NCI-H748 treated with DMSO at 0.1 percent for 48 hours (cell line): ENCODE results near the gene TSHZ1.

Source experiments
- DNase-seq: peaks from one replicate; lab custom pipeline; 2025; lab: John Stamatoyannopoulos, UW

TSHZ1 gene

DNA sequence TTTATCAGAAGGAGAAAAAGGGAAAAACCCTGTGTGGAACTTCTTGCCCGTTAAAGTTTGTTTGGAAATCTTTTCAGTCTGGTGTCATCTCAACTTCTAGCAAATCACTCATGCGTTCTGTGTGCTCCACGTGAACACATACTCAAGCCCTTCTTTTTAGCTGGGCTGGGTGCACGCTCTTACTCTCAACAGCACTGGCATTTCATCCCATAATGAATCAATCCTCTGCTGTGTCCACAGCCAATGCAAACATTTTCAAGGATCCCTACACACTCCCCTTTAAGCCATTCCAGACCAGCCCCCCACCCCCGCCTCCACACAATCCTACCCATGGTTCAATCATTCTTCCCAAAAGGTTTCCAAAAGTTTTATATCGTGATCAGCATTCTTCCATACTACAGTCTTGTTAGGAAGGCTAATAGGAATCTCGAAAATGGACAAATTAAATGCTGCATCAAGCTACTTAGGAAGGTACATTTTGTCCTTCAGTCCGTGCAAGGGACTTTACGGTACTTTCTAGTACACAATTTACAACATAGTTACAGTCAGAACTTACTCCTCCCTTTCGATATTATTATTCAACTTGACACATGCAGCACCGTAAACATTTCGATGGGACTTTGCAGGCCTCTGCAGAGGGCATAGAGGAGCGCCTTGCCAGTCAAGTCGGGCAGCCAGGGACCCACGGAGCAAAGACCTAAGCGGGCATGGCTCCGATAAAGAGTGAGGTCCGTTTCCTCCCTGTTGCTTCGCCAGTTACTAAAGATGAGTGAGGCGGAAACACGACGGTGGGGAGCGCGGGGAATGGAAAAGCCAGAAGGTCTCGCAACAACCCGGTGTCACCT lies 3.1 kb upstream of the TSHZ1 start:
- DNase-seq, result no peak

DNA sequence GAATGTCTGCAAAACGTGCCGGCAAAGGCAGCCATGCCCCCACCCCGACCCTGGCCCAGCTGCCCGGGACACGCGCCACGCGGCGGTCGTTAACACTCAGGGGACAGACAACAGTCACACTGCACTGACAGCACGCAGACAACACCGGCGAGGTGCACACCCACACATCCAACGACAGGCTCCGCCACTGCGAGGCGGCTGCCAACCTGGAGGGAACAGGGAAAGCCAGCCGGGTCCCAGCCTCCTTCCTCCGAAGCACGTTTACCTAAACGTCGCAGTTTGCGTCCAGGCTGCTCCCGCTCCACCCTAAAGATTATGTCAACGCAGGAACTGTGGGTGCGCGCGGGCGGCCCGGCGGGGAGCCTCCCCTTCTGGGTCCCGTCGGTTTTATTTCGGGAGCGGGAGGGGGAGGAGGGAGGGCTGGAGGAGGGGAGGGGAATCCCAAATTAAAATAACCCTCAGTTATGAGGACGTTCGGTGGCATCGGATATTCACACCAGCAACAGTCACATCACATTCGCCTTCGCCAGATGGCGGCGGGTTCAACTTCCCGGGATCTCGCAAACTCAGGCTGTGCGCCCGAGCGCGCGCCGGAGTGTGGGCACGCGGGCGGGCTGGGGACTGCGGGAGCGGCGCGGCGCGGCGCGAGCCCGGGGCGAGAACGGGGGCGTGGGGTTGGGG lies 2.3 kb upstream of the TSHZ1 start:
- peak; percentile 35 for DNase-seq

DNA sequence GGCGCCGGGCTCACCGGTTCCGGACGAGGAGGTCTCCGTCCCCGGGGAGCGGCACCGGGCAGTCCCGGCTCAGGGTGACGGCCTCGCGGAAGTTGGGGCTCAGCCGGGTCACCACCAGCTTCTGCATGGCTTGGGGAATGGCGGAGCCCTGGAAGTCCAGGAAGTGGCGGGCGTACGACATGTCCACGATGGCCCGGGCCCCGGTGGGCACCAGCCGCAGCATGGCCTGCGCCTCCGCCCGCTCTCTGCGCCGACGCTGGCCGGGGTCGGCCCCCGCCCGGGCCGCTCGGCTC lies 1.8 kb upstream of the TSHZ1 start:
- DNase-seq, result no peak

DNA sequence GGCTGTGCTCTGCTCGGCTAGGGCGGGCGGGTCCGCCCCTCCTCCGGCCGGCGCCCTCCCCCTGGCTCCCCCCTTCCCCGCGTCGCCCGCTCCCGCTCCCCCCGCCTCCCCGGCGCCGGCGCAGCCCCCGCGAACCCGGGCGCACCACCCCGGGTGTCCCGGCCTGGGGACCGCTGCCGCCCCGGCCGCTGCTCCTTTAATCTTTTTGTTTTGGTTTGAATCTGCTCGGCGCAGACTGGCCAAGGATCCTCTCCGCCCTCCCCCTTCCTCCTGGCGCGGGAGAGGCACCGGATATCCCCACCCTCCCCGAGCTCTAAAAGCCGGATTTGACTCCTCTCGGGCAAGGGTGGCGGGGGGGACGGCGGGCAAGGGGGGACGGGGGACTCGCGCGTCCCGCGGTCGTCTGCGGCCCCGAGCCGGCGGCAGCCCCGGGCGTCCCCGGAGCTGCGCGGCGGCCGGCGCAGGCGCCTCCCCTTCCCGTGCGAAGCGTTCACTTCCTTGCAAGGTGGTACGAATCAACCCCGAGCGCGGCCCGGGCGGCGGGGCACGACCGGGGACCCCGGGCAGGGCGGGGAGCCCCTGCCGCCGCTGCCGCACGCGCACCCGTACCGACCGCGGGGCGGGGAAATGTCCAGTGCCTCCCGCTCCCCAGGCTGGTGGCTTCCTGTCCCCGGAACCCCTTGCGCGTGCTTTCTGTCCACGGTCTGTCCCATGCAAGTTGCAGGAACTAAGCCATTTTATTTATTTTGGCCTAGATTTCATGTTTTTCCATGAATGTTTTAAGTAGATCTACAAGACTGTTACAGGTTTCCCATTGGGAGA lies 1.3 kb upstream of the TSHZ1 start, which contains the start of gene PTGR3:
PTGR3 (minus strand) TSS at position 11 of the 822 bp plus-strand sequence. CDS start 81 bp downstream, outside the sequence.
- DNase-seq, result peak; percentile 74

DNA sequence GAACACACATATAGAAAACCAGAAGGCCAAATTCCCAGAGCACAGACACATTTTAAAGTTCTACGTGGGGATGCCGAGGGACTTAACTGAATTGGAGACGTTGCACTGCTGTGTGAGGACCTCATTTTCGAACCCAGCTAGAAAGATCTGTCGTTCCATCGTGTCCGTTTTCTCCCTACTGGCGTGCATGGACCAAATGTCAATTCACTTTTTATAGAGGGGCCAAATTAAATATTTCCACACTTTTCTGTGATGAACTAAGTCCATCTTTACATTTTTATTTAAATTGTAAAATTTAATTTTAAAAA lies 692 bp upstream of the TSHZ1 start:
- no peak for DNase-seq

DNA sequence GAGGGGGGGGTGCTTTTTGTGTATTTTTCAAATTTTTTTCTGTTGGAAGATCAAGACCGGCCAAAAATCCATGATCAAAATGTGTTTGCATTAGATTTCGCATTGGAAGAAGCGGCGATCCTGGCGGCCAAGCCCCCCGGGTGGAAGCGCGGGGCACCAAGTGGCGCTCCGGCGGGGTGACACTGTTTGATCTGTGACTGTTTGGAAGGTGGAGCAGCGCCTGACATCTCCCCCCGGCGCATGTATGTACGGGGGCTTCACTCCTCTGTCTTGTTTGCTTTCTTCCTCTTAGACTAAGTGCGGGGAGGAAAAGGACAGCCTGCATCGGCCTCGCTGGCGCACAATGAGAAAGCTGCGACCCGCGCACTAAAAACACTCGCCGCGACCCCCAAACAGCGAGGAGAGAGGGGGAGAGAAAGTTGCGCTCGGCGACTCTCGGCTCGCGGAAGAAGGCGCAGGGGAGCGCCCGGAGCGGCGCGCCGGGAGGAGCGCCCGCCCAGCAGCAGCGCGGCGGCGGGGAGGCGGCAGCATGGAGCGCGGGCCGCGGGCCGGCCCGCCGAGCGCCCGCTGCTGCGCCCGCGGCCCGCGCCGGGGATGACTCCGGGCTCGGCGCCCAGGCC lies 515 bp downstream of the TSHZ1 start:
- no peak for DNase-seq

DNA sequence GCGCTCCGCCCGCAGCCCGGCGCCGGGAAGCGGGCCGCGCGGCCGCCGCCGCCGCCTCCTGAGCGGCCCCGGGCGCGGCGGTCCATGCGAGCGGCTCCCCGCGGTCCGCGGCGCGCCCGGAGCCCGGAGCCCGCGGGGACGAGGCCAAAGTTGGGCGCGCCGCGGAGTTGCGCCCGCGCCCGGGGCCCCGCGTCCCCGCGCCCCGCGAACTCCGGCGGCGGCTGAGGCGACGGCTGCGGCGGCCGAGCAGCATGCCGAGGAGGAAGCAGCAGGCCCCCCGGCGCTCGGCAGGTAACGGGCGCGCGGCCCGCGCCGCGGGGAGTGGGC lies 992 bp downstream of the TSHZ1 start:
- DNase-seq, result no peak

DNA sequence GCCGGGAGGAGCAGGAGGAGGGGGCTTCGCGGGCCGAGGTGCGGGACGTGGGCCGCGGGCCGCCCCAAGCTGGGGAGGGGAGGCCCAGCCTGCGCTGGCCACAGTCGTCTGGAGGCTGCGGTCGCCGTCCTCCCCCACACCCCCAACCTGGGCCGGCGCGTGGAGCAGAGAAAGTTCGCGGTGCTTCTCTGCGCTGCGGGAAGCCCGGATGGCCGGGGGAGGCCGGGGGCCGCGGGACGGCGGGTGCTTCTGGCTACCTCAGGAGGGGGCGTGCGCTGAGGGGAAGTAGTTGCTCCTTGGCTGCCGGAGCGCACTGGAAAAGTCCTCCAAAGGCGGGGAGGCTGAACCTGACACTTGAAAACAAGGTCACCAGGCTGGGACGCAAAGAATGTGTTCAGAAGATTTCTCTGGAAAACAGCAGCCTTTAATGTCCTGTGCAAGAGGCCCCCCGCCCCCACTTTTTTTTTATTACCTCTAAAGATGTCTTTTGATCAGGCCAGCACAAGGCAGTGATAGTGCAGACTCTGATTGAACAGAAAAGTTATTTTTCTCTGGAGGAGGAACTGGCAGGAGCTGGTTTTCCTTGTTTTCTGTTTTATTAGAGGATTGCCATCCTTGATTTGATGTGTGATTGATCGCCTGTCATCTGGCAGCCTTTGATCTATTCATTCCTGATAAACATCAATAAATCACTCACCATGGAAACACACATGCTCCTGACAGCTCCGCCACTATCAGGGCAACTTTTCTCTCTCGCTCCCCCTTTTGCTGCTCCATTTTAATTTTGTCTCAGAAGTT lies 1.6 kb downstream of the TSHZ1 start:
- no peak for DNase-seq

DNA sequence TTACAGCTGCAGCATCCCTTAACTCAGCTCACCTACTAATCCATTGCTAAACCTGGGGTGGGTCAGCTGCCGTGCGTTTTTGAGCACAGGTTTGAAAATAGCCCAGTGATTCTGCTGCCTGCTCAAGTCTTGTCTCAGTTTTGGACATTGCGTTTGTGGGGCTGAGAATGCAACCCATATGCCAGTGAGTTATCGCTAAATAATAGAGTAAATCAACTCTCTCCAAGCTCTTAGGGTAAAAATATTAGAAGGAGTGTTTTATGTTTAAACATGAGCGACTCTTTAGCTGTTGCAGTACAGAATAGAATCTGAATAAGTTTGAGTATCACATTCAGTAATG lies 2.1 kb downstream of the TSHZ1 start:
- DNase-seq, result no peak

DNA sequence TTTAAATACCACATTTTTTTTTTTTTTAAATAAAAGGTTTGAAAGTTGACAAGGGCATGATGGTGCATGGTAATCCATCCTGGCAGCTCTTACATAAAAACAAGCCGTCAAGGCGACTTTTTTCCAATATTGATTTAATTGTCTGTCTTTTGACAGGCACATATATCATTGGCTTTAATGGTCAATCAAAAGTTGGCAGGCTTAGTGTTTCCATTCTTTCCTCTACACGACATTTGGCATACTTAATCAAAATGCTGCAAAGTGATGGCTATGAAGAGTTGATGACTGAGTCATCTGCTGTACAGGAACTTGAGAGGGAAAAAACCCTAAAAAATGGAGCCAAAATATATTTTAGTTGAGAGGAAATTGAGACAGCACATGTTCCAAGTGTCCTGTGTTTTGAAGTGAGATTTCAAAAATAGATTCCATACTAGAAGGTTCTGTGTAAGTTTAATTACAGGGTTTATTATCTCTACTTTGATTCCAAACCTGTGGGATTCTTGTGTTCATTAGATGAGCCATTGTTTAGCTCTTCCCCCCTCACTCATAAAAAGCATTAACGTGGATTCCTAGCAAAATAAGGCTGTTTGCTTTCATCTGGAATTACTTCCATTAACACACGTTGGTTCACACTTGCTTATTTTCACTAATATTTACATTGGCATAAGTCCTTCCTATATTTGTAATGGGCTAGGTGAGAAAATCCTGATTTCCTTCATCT lies 3.2 kb downstream of the TSHZ1 start:
- peak; percentile 67 for DNase-seq

DNA sequence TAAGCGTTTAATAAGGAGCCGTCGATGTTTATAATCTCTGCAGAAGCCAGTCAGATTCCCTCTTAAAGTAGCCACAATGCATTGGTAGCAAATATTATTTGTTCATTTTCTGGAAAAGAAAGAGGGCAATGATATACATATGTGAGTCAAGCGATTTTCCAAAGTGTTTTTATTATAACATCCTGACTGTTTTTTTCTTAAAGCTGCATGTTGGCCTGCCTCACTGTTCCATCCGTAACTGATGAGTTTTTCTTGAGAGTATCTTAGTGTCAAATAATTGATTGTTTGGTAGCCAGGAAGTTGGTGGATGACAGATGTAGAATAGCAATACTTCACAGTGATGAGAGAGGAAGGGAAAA lies 3.7 kb downstream of the TSHZ1 start:
- DNase-seq, result no peak

DNA sequence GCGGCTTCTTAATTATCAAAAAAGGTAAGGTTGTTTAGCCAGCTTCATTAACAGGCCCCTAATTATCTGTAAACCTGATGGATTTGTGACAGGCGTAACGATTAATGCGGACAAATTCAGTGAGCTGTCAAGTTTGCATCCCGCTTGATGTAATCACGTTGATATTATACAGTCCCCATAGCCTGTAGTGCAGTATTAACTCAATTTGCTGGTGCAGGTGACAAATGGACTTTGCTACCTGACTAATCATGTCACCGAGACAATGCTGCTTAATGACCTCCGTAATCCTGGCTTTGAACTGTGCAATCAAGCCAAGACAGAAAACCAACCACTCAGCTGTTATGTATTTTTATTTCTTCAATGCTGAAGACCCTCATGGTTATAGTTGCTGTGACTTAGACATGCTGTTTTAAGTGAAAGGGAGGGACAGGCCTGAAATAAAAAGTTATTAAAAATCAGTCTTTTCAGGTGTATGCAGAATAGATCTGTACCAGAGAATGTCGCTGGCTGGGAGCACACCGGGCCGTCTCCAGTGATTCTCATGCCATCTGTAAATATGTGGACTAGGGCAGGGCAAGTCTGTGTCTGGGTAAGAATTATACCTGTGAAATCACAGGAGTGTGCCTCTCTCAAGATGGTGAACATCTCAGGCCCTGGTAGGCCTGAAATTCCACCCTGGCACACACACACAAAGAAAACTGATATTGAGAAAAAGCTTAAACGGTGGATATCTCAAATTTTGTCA lies 4.3 kb downstream of the TSHZ1 start:
- DNase-seq, result no peak

DNA sequence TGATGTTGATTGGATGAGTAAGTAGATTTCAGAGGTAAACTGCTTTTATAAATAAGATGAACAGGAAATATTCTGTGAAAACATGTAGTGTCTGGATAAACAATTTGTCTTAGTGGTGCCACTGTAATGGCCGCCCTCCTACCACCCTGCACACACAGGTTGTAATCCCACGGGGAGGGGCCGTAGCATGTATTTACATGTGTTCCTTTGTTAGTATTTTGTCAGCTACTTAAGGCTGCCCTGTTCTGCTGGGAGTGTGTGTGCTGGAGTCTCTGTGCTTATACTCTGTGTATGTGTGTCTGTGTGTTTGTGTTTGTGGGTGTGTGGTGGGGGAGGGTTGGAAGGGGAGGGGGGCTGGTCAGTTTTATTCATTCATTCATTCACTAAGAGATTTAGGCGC lies 5.1 kb downstream of the TSHZ1 start:
- no peak for DNase-seq

DNA sequence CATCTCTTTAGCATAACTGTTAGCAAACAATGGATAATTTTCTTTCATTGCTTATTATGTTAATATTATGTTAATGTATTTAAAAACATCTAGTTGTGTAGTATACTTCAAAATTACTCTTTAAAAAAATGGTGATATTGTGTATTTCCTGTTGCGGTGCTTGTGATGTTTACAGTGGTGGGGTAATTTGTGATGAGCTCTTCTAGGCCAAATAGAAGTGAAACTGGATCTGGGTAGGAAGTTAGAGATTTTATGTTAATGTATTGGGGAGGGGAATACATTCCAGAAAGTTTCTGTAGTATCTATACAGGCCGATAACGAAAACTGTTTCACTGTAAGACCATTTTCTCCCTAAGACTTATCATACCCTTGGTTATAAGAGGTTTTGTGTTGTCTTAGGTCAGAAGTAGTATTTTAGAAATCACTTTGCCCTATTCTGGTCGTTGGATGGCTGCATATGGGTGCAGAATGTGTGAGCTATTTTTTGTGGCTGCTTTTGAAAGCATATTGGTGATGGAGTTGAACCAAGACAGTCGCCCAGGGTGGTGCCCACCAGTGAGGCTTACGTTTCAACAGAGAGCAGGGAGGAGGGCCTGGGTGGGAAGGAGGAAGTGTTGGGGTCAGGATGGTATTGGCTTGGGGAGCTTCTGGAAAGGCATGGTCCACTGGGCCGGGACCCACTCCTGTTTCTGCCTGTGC lies 5.8 kb downstream of the TSHZ1 start:
- no peak for DNase-seq

DNA sequence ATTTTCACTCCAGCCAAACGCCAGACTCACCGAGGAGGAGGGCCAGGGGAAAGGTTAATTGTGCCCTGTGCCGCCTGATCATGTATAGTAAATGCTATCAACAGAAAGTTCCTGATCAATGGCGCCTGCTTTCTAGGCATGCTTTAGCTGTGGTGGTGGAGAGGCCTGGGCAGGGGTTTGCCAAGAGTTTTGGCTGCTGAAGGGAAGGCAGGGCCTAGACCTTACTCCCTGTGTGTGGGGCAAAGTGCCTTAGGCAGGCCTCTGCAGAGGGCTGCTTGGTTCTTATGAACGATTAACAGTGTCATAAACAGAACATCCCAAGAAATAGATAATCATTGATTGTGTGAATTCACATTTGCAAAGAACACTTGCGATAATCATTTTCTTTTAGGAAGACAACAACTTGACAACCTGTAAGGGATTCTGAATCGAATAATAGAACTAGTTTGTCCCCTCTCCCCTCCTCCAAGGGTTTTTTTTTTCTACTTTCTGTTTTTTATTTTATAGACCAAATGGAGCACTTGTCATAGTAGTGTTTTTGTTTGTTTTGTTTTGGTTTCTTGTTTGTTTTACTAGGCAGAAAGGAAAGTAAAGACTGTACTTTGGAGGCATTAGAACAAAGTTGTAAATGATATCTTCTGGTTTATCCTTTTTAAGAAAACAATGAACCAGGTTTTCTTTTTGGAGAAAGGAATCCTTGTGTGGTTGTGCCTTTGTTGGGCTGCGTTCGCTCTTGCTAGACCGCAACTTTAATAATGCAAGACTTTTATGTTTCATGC lies 6.5 kb downstream of the TSHZ1 start:
- no peak for DNase-seq

DNA sequence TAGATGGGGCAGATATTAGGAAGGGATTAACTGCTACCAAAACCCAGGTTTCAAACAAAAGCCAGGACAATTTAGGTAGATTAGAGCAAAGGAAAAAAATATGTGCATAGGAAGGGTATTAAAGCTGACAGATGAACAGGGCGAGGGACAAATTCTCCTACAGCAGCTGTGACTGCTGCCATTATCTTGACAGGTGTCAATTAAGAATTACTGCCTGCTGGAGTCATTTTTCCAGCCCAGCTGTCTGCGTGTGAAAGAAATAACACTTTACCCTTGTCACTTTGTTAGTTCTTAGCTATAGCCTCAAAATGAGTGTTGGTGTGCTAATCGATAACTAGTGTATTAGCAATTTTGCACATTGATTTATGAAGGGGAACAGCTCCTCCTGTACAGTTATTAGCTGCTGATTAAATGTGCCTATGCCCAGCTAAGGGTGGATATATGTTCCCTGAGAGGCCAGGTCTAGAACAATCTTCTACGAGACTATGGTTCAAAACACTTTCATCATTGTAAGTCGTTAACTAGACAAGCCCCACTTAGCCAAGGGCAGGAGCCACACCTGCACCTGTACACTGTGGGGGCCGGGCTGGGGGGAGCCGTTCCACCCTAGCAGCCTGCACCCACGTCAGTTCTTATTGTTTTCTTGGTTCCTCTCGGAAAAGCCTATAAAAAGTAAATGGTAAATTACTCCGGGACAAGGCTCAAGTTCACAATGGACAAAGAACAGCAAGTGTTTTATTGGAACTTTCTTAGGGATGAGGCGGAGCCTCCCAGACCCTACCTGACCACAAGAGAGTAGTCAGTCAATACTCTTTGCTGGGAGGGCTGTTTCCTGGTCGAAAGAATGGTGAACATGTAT lies 7.7 kb downstream of the TSHZ1 start:
- no peak for DNase-seq

DNA sequence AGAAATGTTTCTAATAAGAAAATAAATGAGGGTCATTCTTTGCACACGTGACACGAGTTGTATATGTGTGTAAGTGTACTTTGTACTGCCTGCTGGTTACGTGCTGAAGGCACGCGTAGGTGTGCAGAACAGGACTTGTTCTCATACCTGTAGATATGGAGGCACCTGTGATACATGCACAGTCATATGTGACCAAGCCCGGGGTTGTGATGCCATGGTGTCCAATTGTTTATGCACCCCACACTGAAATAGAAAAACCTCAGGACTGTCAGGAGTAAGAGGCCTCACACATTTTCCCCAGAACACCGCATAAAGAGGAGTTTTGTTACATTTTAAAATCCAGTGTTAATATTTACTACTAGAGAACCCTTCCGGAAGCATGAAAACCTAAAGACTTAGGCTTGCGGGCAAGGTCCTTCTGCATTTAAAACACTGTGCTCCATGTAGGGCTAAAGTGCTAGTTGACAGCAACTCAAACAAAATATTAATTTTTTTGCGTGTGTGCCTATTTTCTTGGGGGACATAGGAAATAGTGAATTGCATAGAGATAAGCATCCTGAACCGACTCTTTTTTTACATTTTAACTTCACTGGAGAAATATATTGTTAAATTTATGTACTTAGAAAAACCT lies 9.3 kb downstream of the TSHZ1 start:
- DNase-seq, result no peak
